Measurements from ENCODE around the gene RGS10.
"Not testable (repeated sequence)": the region's sequence is repeated elsewhere in the genome, so short reads cannot be mapped to it uniquely, and the experiment has no call there.

Gene RGS10

DNA sequence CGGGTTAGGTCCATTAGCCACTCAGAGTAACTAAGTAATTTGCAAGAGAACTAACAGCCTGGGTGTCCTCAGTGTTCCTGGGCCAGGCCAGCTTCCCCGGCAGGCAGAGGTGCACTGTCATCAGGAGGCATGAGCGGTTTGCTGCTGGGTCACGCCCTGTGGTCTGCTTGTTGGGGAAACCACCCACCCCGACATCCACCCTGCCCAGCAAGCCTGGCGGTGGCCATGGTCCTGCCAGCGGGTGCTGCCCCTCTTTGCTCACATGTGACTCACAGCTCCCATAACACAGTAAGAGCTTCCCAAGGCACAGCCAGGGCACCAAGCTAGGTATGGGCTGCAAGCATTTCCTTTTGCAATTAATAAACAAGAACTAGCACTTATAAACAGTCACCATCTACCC lies 75.9 kb downstream of the RGS10 start:
- DNase-seq = no peak

DNA sequence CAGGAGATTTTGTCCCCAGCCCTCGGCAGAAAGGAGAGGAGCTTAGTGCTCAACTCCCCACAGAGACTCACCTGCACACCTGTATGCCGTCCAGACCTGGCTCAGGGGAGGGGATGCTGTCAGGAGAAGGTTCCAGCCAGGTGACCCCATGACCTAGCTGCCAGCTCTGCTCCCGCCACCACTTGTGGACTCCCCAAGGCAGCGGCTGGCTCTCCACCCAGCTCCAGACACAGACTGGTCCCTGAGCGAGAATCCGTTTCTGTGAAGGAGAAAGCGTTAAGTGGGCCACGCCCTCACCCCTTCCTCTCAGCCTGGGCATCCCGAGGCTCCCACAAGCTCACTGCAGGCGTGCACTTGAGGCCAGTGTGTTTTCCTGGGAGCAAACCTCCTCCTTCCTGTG lies 76.4 kb downstream of the RGS10 start:
- no peak for DNase-seq

DNA sequence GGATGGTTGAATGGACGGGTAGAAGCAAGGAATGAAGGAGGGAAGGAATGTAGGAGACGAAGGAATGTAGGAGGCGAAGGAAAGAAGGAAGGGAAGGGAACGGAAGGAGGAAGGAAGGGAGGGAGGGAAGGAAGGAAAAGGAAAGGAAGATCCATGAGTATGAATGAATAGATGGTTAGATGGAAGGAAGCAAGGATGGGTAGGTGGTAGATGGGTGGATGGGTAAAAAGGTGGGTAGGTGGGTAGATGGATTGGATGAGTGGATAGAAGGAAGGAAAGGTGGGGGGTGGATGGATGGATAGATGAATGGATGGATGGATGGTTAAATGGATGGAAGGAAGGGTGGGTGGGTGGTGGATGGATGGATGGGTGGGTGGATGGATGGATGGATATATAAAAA lies 77.4 kb downstream of the RGS10 start:
- no peak for DNase-seq

DNA sequence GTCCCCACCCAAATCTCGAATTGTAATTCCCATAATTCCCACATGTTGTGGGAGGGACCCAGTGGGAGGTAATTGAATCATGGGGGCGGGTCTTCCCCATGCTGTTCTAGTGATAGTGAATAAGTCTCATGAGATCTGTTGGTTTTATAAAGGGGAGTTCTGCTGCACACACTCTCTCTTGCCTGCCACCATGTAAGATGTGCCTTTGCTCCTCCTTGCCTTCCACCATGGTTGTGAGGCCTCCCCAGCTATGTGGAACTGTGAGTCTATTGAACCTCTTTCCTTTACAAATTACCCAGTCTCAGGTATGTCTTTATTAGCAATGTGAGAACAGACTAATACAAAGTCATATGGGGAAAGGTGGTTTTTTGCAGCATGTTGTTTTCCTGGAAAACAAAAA lies 79.3 kb downstream of the RGS10 start:
- not testable (repeated sequence) for DNase-seq

DNA sequence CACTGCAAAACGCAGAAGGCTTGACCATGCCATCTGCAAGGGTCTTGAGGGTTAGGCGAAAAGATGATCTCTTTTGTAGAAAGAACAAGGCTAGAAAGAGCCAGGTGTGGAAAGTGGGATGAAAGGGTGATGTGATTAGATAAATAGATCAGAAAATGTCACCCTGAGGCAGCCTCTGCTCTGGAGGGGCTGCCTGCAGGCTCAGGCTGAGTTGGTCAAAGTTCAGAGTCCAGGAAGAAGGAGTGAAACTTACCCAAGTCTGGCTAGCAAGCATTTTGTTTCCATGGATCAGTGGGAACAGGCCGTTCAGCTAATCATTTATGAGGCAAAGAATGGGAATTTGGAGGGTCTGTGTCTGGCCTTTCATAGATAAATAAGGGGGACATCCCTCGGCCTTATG lies 79.7 kb downstream of the RGS10 start:
- no peak for DNase-seq

DNA sequence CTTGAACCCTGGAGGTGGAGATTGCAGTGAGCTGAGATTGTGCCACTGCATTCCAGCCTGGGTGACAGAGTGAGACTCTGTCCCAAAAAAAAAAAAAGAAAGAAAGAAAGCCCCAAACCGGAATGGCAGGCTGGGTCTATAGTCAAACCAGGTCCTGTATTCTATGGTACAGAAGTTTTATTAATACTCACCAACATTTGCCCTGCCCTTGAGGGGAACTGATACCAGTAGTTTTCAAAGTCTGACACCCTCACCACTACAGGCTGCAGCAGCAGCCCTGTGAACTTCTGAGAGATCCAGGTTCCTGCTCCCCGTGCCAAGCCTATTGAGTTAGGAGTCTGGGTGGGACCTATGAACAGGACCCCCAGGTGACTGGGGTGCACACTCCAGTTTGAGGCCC lies 80.6 kb downstream of the RGS10 start:
- DNase-seq = no peak

DNA sequence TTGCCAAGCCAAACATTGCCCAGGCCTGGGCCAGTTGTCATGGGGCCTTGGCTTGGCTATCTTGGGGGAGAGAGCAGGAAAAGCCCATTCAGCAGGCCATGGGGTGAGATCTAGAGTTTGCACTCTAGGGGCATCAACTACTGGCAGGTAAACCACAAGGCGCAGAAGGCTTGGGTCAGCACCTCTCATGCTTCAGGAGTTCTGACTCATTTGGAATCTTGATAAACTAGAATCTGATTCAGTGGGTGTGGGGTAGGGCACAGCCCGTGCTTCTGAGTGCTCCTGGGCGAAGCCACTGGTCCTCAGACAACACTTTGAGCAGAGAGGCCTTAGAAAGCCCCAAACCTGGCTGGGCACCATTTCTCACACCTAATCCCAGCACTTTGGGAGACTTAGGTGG lies 81.1 kb downstream of the RGS10 start:
- no peak for DNase-seq

DNA sequence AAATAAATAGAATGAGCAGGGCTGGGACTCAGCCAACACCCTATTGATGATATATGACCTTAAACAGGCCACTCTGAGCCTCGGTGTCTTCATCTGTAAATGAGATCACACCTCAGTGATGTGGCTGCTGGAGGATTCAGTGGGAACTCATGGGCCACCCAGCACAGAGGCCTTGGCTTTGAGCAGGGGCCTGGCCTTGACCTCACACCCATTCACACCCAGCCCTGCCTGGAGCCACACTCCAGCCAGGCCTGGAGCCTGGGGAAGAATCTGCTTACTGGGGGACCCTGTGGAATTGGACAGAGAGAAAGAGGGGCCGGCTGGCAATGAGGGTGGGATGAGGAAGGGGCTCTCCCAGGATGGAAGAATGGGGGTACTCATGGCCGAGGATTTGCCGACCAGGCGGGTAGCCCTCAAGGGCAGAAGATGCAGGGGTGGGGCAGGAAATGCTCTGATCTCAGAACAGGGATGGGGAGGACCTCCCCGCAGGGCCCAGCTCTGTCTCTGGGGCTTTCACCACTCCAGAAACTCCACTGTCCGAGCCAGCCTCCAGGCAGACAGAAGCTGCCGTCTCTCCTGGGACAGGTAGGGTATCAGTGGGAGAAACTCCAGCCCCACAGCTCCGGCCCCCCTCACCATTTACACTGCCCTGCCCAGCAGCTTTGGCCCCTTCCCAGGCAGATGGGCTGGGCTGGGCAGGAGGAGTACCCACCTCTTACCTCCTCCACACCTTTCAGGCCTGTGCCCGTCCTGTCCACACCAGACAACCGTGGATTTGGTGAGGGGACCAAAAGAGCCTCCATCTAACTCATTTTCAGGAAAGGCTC lies 81.9 kb downstream of the RGS10 start:
- DNase-seq = no peak

DNA sequence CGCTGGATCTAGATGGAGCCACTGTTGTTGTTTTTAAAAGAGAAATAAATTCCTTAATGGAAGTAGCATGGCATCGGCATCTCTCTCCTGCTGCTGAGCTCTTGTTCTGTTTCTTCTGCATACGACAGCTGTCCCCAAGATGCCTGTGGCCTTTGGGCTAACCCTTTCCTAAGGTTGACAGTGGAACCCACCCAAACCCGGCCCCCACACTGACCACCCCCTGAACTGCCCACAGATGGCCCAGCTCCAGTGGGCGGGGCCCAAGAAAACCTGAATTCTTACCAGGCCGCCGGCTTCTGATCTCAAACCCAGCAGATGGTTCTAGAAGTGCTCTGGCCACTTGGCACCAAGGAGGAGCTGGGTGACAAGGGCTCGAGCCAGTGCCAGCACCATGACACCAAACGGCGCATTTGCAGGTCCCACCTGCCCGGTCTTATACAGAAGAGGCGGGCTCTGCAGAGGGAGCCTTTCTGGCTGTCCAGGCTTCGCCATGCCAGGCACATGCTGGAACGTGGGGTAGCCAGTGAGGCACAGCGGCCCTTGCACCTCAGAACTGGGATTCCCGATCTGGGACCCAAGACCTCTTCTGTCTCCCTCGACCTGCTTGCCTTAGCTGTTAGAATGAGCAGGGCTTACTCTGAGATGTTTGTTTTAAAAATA lies 82.7 kb downstream of the RGS10 start:
- DNase-seq = no peak

DNA sequence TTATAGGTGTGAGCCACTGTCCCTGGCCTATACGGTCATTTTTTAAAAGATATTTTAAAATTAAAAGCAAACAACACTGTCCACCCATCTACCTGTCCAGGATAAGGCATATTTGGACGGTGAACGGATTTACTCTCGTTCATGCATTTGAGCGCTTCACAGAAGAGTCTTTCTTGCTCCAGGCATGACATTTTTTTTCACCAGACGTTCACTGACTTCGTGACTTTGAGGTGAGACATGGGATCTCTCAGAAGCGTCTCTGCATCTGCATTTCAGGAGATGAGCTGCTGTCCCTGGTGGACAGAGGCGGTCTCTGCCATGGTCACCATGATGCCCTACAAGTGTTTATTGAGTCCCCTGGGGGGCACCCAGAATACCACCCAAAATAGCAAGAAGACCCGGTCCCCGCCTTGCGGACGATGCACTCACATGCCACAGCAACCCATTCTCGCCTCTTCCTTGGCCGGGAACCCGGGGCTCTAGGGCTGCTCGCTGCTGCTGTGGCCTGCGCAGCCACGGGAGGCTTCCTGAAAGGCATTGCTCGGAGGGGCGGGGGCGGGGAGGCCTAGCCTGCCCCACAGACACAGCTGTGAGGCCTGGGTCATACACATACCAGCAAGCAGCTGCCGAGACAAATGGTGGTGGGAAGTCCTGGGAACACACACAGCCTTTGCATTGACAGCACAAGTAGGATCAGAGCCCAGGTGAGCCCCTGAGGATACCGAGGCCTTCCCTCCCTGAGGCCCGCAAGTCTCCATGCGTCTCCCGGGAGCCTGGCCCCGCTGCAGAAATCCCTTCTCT lies 84.4 kb downstream of the RGS10 start:
- DNase-seq = no peak

DNA sequence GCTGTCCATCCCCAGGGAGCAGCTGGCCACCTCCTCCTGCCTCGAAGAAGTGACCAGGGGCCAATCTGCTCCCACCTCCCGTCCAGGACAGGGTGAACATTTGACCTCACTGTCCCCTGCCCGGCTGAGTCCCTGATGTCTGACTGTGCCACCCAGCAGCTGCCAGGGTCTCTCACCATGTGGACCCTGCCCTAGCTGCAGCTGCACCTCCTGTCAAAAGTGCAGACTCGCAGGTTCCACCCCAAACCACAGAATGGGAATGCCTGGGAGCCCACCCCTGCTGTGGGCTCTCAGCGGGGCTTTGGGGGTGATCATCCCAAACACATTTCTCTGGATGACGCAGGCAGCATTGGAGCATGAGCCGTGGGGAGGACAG lies 86.1 kb downstream of the RGS10 start:
- DNase-seq = no peak

DNA sequence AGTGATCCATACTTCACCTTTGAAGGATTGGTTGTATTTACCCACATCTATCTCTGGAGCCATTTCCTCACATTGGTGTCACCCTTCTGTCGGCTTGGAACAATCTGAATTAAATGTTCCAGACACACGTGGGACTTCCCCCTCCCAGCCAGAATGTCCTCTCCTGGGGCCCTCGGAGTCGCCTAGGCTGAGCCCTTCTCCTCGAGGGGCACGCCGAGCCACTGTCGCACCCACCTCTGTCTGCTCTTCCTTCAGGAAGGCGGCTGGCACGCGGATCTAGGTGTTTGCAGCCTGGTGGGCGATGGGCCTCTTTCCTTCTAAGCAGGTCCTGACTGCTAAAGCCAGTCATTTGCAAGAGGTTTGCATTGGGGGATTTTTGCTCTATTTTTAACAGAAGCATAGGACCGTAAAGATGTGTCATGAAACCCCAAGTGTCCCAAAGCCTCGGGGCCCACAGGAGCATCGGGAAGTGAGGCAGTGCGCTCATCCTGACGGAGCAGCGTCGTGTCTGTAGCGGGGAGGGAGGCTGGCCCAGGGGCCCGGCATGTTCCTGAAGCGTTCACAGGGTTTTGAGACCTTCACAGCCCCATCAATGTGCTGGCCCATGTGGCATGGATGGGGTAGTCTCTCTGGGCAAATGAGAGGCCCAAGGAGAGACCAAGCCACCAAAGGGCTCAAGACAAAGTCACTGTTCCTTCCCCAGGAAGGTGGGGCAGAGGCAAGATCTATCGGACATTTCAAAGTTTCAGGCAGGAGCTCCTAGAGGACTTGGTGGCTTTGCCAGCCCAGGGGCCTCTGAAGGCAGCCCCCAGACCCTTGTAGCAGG lies 86.7 kb downstream of the RGS10 start:
- no peak for DNase-seq

DNA sequence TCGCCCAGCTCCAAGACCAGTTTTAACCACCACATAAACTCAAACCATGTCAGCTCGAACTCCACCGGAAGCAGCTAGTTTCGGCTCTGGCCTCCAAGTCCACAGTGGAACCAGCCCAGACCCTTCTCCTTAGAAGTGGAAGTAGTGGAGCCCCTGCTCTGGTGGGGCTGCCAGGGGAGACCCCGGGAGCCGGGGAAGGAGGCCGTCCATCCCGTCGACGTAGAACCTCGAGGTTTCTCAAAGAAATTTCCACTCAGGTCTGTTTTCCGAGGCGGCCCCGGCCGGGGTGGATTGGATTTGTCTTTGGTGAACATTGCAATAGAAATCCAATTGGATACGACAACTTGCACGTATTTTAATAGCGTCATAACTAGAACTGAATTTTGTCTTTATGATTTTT lies 87.5 kb downstream of the RGS10 start:
- no peak for DNase-seq

DNA sequence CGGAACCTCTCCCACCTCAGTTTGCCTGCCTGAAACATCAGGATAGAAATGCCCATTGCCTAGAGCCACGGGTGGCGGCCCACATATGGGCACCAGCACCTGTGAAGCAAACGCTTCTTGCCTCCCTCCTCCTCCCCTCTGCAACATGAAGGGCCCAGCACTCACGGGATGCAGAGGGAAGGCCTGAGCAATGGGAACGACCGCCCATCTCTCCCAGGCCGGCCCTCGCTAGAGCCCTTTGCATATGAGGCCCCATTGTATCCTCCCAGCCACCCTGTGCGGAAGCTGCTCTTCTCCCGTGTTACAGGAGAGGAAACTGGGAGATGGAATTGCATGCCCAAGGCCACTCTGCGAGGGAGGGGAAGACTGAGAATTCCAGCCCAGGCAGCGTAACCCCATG lies 88.2 kb downstream of the RGS10 start:
- no peak for DNase-seq

DNA sequence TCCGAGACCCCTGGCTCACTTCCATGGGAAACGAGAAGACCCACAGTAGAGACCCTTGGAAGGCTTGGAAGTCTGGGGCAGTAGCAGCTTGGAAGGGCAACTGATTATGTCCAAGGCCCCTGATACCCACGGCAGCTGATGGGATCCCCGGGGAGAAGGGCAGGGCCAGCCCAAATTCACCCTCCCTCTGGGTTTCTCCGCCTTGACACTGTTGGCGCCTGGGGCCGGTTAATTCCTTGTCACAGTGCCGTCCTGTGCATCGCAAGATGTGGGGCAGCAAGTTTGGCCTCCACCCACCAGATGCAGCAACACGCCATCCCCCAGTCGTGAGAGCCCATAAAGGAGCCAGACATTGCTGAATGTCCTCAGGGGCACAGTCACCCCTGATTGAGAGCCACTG lies 89.2 kb downstream of the RGS10 start:
- DNase-seq = no peak

DNA sequence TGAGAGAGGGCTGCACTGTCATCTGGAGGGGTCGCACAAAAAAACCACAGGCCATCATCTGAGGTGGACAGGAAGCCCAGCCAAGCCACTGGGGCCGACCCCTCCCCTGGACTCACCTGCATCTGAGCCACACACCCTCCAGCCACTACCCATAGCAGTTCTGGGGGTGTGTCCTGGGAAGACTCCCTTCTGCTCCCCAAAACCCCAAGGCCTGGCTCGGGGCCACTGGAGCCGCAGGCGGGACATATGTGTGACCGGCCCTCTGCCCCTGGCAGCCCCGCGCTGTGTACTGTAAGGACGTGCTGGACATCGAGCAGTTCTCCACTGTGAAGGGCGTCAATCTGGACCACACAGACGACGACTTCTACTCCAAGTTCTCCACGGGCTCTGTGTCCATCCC lies 90.1 kb downstream of the RGS10 start:
- DNase-seq = no peak

DNA sequence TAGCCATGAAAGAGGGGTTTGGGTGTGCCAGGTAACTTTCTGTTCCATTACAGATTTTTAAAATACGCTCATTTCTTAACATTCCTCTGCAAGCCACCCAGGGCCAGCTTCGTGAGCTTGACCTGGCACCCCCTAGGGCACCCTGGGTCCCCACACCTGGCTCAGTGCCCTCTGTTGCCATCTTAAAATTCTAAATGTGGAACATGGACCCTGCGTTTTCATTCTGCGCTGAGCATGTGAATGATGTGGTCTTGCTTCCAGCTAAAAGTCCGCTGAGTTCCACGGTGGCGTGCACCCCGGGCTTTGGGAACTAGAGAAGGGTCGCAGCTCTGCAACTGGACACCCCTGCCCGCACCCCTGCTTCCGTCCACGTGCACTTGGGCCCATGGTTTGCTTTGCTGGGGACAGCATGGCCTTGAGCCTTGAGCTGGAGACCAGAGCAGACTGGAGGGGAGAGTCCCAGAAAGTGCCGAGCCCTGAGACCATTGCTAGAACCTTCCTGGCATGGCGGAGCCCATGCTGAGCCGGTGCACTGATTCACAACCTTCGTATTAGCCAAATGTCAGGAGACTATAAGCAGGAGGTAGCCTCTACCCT lies 91.1 kb downstream of the RGS10 start:
- no peak for DNase-seq

DNA sequence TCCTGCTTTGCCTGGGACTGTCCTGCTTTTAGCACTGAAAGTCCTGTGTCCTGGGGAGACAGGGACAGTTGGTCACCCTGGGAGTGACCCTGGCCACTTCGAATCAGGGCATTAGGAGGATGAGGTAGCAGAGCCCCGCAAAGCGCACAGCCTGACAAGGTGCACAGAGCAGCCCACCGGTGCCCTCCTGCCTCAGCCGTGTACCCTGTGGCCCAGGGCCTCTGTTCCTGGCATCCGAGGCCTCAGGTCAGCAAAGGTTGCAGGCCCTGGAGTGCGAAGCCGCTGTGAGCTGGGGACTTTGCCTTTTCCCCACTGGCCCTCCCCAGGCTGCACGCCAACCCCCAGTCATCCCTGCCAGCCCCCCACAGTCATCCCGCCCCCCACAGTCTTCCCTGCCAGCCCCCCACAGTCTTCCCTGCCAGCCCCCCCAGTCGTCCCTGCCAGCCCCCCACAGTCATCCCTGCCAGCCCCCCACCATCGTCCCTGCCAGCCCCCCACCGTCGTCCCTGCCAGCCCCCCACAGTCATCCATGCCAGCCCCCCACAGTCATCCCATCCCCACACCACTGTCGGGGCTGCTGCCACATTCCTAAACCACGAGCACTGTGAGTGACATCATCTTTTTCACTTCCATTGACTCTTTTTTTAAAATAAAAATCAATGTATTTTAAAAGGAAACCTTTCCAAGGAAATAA lies 91.8 kb downstream of the RGS10 start:
- peak; percentile 31 for DNase-seq

Data from fibroblast of skin of right quadriceps (primary cell).